ENCODE measurements around the gene PKD1L1.

PKD1L1 gene

GRCh38 chr7:47885309-47885986, 62.8 kb downstream of the PKD1L1 start:
- POLR2A ChIA-PET, result no interaction called here
- CTCF ChIA-PET, result interaction anchor here (2.1 kb wide), 1 partner anchor 8 kb away, joined by 11 read pairs; no protein-coding TSS in a partner anchor
- no peaks in the 10 kb centered on the region for H3K4me1 ChIP-seq (ENCODE audit: control insufficient read depth, insufficient read depth, low read length)
- H3K27ac ChIP-seq (ENCODE audit: extremely low read depth, low read depth, low read length), result no peak overlapping the region
- H3K9me3 ChIP-seq (ENCODE audit: control insufficient read depth, insufficient read depth, low read depth, low read length), result no peaks in the 10 kb centered on the region
- no peaks in the 10 kb centered on the region for H3K36me3 ChIP-seq (ENCODE audit: control insufficient read depth in 2 of 2, insufficient read depth in 1 of 2, low read length in 2 of 2)
- TF ChIP-seq ZNF366 (tag by site-specific recombination; conservative IDR thresholded peaks at IDR 0.05) (no peak), PATZ1 (tag by site-specific recombination; IDR thresholded peaks at IDR 0.05) (no peak), TRIM28 (IDR thresholded peaks at IDR 0.05; ENCODE audit: borderline replicate concordance, low read length) (no peak), ZNF514 (tag by site-specific recombination; IDR thresholded peaks at IDR 0.05) (no peak), ZNF221 (tag by site-specific recombination; IDR thresholded peaks at IDR 0.05; ENCODE audit: borderline replicate concordance) (no peak), GLIS1 (tag by site-specific recombination; IDR thresholded peaks at IDR 0.05) (no peak), ZNF510 (tag by site-specific recombination; IDR thresholded peaks at IDR 0.05; ENCODE audit: insufficient replicate concordance) (no peak), ZNF133 (tag by site-specific recombination; IDR thresholded peaks at IDR 0.05) (no peak), ZNF600 (tag by site-specific recombination; IDR thresholded peaks at IDR 0.05) (no peak), ZNF558 (tag by site-specific recombination; IDR thresholded peaks at IDR 0.05) (no peak)
- no peak overlapping the region for H3K4me3 ChIP-seq (ENCODE audit: low read depth, low read length)

- Histone ChIP-seq H3K36me3 (ENCODE audit: control insufficient read depth in 2 of 2, insufficient read depth in 1 of 2, low read length in 2 of 2) (no peaks in the 10 kb centered on the region), H3K27ac (ENCODE audit: extremely low read depth, low read depth, low read length) (no peak overlapping the region), H3K9me3 (ENCODE audit: control insufficient read depth, insufficient read depth, low read depth, low read length) (no peaks in the 10 kb centered on the region), H3K4me1 (ENCODE audit: control insufficient read depth, insufficient read depth, low read length) (no peaks in the 10 kb centered on the region), H3K4me3 (ENCODE audit: low read depth, low read length) (no peak overlapping the region)
- TF ChIP-seq TSHZ1 (tag by site-specific recombination; IDR thresholded peaks at IDR 0.05; ENCODE audit: borderline replicate concordance), result no peak
- TF ChIP-seq ZNF132 (tag by site-specific recombination; IDR thresholded peaks at IDR 0.05; ENCODE audit: borderline replicate concordance), result no peak
- TF ChIP-seq ZNF501 (tag by site-specific recombination; IDR thresholded peaks at IDR 0.05), result no peak
- TF ChIP-seq YY2 (tag by site-specific recombination; IDR thresholded peaks at IDR 0.05), result no peak
- no peak for TF ChIP-seq ZBTB44 (tag by site-specific recombination; IDR thresholded peaks at IDR 0.05)
- no peak for TF ChIP-seq ZNF548 (tag by site-specific recombination; IDR thresholded peaks at IDR 0.05)
- no peak for TF ChIP-seq KLF10 (tag by site-specific recombination; IDR thresholded peaks at IDR 0.05)
- TF ChIP-seq ZBTB48 (tag by site-specific recombination; IDR thresholded peaks at IDR 0.05), result no peak
- ChIA-PET POLR2A (interaction anchor here (0.5 kb wide), 1 partner anchor 140 kb away, joined by 3 read pairs; no protein-coding TSS in a partner anchor), CTCF (interaction anchor here (0.6 to 2.1 kb wide), 2 partner anchors 9 to 56 kb away, joined by 3 to 11 read pairs; no protein-coding TSS in a partner anchor)
These were observed 63.6 kb downstream of the PKD1L1 start for GRCh38 chr7:47884675-47885074.

All from HEK293 (cell line).